ENCODE measurements around the gene EHD1. TPM values are rescaled to one million over a fixed set of nuclear protein-coding genes. Genes with fewer than 3 reads are reported as not detected.

Gene EHD1
- total RNA-seq, 1 donor from 2014 or later: 101 TPM

DNA sequence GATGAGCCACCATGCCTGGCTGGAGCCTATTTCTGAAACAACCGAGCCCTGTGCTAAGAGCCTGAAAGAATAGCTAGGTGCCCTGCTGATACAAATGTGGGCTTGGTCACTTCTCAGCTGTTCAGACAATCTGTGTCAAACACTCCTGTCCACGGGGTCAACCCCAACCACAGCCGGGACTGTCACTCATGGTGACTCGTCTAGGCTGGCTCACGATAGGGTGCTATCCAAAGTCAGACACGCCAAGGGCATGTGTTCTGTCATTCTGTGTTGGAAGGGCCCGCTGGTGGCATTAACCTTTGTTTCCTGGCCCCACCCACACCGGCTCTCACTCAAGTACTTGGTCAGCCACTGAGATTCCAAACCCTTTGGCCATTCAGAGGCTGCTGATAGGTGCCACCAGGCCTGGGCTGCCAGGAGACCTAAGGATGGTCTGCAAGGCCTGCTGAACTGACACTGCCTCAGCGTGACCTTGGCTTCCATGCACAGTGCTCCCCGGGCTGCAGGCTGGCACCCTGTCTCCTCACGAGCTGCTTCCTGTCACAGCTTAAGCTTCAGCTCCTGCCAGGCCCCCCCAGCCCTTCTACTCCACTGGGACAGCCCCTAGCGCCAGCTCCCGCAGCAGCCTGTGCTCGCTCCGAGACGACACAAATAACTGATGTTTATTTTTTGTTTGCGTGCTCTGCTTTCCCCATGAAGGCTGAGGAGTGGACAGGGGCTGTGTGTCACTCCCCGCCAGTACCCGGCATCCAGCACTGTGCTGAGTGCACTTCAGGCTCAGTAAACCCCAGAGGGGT lies 19.8 kb downstream of the EHD1 start:
- H3K27me3 Mint-ChIP-seq: no peaks in the 10 kb centered on the region
- DNase-seq: peak; percentile 86
- no peaks in the 10 kb centered on the region for H3K9me3 Mint-ChIP-seq
- peak overlapping the region; percentile 79 for H3K4me3 Mint-ChIP-seq
- intact Hi-C loops (cut with micrococcal nuclease): loop anchor here (1.0 kb wide), 3 partner anchors 7 to 20 kb away; partner anchors contain the start of gene EHD1
- H3K27ac Mint-ChIP-seq: peak overlapping the region; percentile 96
- H3K36me3 Mint-ChIP-seq (ENCODE audit: low read depth): peaks cover 55% of the 10 kb centered on the region
- H3K4me1 Mint-ChIP-seq: peaks cover 73% of the 10 kb centered on the region

DNA sequence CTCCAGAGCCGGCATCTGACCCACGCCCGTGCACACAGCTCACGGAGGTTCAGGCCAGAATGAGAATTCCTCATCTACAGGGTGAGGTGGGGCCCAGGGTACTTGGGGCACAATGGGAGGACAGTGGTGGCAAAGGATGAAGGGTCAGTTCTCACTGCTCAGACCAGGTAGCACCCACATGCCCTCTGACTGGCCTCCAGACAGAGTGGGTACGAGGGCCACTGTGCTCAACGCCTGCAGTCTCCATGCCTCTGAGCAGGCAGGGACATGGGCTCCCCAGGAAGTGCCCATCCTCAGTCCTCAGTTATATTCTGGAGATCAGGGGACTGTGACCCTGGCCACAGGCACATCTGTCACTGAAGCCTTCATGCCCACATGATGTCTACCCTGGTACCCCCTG lies 20.9 kb downstream of the EHD1 start:
- Mint-ChIP-seq H3K4me1 (peaks cover 77% of the 10 kb centered on the region), H3K36me3 (ENCODE audit: low read depth) (peaks cover 64% of the 10 kb centered on the region), H3K27ac (peak overlapping the region; percentile 79), H3K9me3 (no peaks in the 10 kb centered on the region), H3K4me3 (peak overlapping the region; percentile 28), H3K27me3 (no peaks in the 10 kb centered on the region)
- no peak for DNase-seq
- intact Hi-C loops (cut with micrococcal nuclease): no loop called here

DNA sequence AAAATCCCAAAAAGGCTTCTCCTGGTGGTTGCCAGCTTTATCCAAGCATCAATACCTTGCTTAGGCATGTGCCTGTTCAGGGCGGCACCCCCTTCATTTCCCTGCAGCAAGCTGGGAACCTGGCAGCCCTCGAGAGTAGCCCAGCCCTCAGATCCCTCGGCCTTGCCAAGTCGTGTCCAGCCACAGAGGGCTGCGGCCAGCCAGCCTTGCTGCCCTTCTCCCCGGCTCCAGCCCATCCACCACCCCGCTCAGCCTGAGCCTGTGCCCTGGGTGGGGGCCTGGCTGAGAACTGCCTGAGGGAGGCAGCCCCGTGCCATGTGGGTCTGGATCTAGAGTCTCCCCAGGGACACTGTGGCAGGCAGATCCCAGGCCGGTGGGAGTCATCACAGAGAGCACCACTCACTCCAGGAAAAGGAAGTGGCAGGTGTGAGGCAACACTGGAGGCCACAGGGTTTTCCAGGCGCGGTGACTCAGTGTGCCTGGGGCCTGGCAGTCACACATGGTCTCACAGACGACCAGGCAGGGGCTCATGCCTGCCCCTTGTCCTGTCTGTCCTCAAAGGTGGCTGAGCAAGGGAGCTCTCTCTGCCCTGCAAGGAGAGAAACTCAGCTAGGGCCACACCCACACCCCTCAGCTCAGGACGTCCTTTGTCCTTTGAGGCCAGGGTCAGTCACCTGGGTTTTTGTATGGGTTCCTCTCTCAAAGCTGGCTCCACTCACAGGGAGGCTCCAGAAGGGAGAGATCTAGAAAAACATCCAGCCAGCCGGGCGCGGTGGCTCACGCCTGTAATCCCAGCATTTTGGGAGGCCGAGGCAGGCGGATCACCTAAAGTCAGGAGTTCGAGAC lies 21.8 kb downstream of the EHD1 start:
- H3K9me3 Mint-ChIP-seq: no peaks in the 10 kb centered on the region
- peaks cover 64% of the 10 kb centered on the region for H3K36me3 Mint-ChIP-seq (ENCODE audit: low read depth)
- no peaks in the 10 kb centered on the region for H3K27me3 Mint-ChIP-seq
- intact Hi-C loops (cut with micrococcal nuclease): loop anchor here (1.0 kb wide), 1 partner anchor 9 kb away; no protein-coding TSS in a partner anchor
- H3K27ac Mint-ChIP-seq: peak overlapping the region; percentile 85
- peak overlapping the region; percentile 72 for H3K4me3 Mint-ChIP-seq
- peaks cover 80% of the 10 kb centered on the region for H3K4me1 Mint-ChIP-seq
- peak; percentile 79 for DNase-seq

DNA sequence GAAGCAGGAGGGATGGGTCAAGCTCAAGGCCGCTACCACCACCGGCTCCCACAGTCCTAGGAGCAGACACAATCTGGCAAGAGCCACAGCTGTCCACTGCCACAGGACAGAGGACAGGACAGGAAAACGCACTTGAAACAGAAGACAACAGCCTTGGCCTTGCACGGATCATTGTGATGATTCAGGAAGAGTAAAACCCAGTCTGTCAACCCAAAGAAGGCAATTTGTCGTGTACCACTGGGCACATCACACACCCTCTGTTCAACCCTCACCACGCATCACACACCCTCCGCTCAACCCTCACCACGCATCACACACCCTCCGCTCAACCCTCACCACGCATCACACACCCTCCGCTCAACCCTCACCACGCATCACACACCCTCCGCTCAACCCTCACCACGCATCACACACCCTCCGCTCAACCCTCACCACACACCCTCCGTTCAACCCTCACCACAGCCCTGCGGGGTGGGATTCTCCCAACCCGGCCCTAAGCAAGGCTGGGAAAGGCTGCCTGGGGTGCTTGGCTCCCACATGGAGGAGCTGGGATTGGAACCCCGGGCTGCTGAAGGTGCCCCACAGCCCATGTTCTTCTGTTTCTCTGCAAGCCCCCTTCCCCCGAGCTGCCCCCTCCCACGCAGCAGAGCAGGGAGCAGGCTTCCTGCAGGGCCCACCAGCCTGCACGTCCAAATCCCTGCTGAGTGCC lies 22.7 kb downstream of the EHD1 start:
- peaks cover 64% of the 10 kb centered on the region for H3K36me3 Mint-ChIP-seq (ENCODE audit: low read depth)
- no peak for DNase-seq
- peak overlapping the region; percentile 85 for H3K27ac Mint-ChIP-seq
- peaks cover 80% of the 10 kb centered on the region for H3K4me1 Mint-ChIP-seq
- H3K4me3 Mint-ChIP-seq: peak overlapping the region; percentile 72
- H3K9me3 Mint-ChIP-seq: no peaks in the 10 kb centered on the region
- H3K27me3 Mint-ChIP-seq: no peaks in the 10 kb centered on the region
- intact Hi-C loops (cut with micrococcal nuclease): loop anchor here (1.0 kb wide), 1 partner anchor 10 kb away; no protein-coding TSS in a partner anchor

DNA sequence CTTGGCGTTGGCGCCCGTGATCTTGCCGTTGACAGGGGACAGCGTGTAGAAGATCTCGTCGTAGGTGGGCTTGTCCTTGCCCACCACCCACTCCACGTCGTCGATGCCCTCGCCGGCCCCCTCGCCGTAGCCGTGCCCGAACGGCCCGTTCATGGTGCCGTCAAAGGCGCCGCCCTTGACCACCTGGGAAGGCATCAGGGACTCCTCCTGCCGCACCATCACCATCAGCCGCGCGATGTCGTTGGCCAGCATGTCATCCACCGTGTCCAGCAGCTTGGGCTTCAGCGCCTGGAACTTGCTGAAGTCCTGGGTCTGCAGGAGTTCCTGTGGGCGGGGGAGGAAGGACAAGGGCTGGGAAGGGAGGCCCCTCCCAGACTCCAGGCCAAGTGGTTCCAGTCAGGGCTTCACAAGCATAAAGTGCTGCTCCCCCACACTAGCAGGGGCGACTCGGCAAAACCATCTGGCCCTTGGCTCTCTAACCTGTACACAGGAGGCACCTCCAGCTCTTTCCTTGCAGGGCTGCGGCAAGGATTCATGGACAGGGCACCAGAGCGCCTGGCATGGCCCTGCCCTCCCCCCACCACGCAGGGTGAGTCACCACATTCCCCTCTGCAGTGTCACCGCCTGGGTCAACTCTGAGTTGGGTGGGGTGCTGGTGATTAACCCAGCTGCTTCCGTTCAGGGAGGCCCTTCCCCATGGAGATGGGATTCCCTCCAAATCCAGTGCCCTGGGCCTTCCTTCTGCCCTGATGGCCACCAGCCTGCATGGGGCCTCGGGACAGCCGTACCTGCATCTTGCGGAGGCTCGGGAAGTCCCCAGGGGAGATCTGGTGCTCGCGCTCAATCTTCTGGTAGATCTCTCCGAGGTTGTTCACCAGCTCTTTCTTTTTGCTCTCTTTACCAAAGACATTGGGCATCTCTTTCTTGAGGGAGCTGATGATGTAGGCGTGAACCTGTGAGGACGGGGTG lies 23.6 kb downstream of the EHD1 start:
- Mint-ChIP-seq H3K27ac (peak overlapping the region; percentile 79), H3K4me3 (peak overlapping the region; percentile 66), H3K4me1 (peaks cover 78% of the 10 kb centered on the region), H3K27me3 (no peaks in the 10 kb centered on the region), H3K9me3 (no peaks in the 10 kb centered on the region), H3K36me3 (ENCODE audit: low read depth) (peaks cover 58% of the 10 kb centered on the region)
- no peak for DNase-seq
- intact Hi-C loops (cut with micrococcal nuclease): no loop called here

DNA sequence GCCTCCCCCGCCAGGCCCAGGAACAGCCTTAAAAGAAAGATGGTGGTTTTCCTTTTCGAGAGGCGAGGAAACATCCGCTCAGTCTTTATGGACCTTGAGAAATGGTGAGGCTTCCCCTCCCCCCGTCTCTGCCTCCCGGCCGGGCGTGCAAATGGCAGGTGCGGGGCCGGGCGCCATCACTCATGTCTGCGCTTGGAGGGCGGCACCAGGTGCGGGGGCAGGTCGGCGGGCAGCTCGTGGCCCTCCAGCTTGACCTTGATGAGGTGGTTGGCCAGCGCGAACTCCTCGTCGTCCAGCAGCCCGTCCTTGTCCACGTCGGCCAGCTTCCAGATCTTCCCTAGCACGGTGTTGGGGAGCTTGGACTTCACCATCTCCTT lies 24.3 kb downstream of the EHD1 start:
- no peak for DNase-seq
- Mint-ChIP-seq H3K27me3 (no peaks in the 10 kb centered on the region), H3K9me3 (no peaks in the 10 kb centered on the region), H3K4me3 (peak overlapping the region; percentile 44), H3K4me1 (peaks cover 73% of the 10 kb centered on the region), H3K36me3 (ENCODE audit: low read depth) (peaks cover 52% of the 10 kb centered on the region), H3K27ac (peak overlapping the region; percentile 56)
- intact Hi-C loops (cut with micrococcal nuclease): no loop called here

DNA sequence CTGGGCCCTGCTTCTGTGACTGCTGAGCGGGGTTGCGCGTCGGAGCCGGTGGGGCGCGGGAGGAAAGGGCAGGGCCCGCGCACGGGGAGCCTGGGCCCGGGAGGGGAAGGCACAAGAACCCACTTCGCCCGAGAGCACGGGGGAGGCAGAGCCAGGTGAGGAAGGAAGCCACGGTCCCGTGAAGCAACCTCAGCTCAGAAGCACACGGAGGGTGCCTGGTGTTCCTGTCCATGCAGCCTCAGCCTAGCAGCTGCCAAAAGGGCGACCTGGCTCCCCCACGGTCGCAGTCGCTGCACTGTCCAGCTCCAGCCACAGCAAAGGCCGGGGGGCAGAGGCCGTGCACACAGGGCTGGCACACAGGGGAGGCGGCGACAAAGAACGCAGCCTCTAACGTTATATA lies 24.7 kb downstream of the EHD1 start:
- Mint-ChIP-seq H3K4me3 (peak overlapping the region; percentile 63), H3K9me3 (no peaks in the 10 kb centered on the region), H3K27me3 (no peaks in the 10 kb centered on the region), H3K4me1 (peaks cover 72% of the 10 kb centered on the region), H3K27ac (peak overlapping the region; percentile 87), H3K36me3 (ENCODE audit: low read depth) (peaks cover 49% of the 10 kb centered on the region)
- no peak for DNase-seq
- intact Hi-C loops (cut with micrococcal nuclease): no loop called here

DNA sequence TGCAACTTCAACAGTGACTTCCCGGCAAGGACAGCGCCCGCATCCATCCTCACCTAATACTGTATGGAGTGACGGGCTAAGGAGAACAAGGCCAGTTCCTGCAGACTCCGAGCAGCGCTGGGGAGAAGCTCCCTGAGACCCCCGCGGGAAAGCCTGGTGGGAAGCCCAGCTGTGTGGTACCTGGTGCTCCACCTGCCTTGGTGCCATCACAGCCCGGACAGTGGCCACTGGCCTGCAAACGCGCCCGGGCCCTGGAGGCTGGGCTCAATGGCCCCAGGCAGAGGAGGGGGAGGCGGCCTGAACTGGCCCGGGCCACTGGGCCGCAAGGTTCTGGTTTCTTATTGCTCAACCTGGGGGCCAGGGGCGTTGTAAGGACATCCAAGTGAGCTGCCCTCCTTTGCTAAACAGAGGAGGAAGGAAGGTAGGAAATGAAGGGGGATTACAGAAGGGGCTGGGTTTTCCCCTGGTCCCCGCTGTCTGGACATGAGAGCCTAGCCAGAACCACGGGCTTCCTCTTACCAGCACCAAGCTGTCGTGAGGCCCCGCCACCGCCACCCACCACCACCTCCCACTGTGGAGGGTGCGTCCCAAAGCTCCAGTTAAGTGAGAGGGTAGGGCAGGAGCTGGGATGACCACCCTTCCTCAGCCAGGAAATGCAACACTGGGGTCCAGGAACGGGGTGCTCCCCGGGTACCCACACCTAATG lies 25.5 kb downstream of the EHD1 start:
- H3K9me3 Mint-ChIP-seq: no peaks in the 10 kb centered on the region
- peak overlapping the region; percentile 63 for H3K4me3 Mint-ChIP-seq
- peak overlapping the region; percentile 87 for H3K27ac Mint-ChIP-seq
- H3K4me1 Mint-ChIP-seq: peaks cover 71% of the 10 kb centered on the region
- intact Hi-C loops (cut with micrococcal nuclease): no loop called here
- peaks cover 46% of the 10 kb centered on the region for H3K36me3 Mint-ChIP-seq (ENCODE audit: low read depth)
- no peaks in the 10 kb centered on the region for H3K27me3 Mint-ChIP-seq
- DNase-seq: no peak

DNA sequence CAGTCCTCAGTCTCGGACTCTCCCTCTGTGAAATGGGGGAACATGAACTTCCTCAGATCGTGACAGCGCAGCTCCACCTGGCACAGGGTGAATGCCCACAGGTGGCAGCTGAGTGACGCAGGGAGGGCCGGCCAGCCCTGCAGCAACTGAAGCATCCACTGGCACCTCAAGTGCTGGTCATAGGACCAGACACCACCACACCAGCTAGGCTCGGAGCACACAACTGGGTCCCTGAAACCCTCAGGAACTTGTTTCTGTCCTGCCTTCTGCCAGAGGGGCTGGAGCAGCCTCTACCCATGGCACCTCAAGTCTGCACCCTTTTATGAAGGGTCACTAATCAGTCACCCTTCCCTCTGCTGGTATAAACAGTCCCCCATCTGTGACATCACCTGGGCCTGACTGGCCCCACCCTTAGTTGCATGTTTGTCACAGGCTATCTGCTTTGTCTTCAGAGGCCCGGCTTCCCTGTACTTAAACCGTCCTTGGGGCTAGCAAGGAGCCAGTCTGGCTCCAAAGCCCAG lies 26.5 kb downstream of the EHD1 start:
- peaks cover 74% of the 10 kb centered on the region for H3K4me1 Mint-ChIP-seq
- H3K9me3 Mint-ChIP-seq: no peaks in the 10 kb centered on the region
- H3K36me3 Mint-ChIP-seq (ENCODE audit: low read depth): peaks cover 40% of the 10 kb centered on the region
- peak overlapping the region; percentile 87 for H3K27ac Mint-ChIP-seq
- DNase-seq: no peak
- intact Hi-C loops (cut with micrococcal nuclease): loop anchor here (1.0 to 2.0 kb wide), 3 partner anchors 7 to 27 kb away; partner anchors contain the start of gene EHD1
- H3K27me3 Mint-ChIP-seq: no peaks in the 10 kb centered on the region
- peak overlapping the region; percentile 73 for H3K4me3 Mint-ChIP-seq

DNA sequence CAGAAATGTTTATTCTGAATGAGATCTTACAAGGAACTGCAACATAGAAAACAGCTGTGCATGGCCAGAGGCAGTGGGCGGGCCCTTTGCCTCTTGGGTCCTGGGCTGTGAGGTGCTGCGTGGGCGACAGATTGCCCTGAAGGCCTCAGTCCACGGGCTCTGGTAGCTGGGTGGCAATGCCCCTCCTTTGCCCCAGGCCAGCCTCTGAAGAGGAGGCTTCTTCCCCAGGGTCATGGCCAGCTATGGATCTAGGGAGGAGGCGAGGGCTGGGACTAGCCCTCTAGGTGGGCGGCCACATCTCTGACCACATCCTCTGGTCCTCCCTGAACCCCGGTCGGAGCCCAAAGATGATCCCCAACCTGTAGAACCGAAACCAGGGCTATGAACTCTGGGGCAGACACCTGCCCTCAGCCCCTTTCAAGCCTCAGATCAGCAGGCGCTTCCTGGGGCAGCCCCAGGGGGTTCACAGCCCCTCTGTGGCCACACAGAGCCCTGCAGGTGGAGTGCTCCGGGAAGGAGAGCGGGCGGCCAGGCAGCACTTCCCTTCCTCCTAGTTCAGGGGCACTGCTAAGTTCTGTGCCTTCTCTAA lies 27.3 kb downstream of the EHD1 start:
- DNase-seq: peak; percentile 87
- peaks cover 34% of the 10 kb centered on the region for H3K36me3 Mint-ChIP-seq (ENCODE audit: low read depth)
- H3K9me3 Mint-ChIP-seq: no peaks in the 10 kb centered on the region
- peak overlapping the region; percentile 87 for H3K27ac Mint-ChIP-seq
- intact Hi-C loops (cut with micrococcal nuclease): loop anchor here (1.0 to 2.0 kb wide), 3 partner anchors 8 to 28 kb away; partner anchors contain the start of gene EHD1
- peaks cover 67% of the 10 kb centered on the region for H3K4me1 Mint-ChIP-seq
- H3K4me3 Mint-ChIP-seq: peak overlapping the region; percentile 73
- H3K27me3 Mint-ChIP-seq: no peaks in the 10 kb centered on the region

DNA sequence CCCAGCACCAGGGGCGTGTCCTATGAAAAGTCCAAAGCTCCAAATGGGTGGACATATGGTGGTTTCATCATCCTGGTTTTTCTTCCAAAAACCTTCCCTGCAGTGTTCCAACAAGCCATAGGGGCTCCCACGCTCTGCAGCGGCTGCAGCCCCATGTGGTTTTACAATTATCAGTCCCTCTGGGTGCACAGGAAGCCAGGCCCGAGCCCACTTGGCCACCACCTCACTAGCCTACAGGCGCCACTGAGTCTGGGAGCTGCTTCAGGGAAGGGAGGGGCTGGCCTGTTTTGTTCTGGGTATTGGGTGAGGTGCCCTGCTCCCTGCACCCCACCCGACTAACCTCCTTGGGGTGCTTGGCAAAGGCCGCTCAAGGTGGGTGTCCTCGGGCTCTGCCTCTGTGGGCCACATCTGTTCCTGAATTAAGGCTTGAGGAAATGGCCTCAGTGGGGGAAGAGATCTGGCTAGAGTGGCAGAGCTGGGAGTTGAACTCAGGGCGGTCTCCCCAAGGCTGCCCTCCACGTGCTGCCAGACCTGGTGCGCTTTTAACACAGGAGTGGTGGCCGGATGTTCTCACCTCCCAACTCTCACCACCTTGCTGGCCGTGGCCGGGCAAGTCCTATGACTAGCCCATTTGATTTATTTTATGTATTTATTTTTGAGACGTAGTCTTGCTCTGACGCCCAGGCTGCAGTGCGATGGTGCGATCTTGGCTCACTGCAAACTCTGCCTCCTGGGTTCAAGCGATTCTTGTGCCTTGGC lies 28.6 kb downstream of the EHD1 start:
- Mint-ChIP-seq H3K27ac (peak overlapping the region; percentile 20), H3K36me3 (ENCODE audit: low read depth) (peaks cover 23% of the 10 kb centered on the region), H3K9me3 (no peaks in the 10 kb centered on the region), H3K27me3 (no peaks in the 10 kb centered on the region), H3K4me3 (no peak overlapping the region), H3K4me1 (peaks cover 59% of the 10 kb centered on the region)
- DNase-seq: no peak
- intact Hi-C loops (cut with micrococcal nuclease): loop anchor here (2.0 kb wide), 2 partner anchors 15 to 29 kb away; partner anchors contain the start of gene EHD1
